HG03064 (cell line): ENCODE measurements around the gene TNIP2.
"Not testable (repeated sequence)": the region's sequence is repeated elsewhere in the genome, so short reads cannot be mapped to it uniquely, and the experiment has no call there.

Source experiments
- ATAC-seq: cut with Tn5 transposase; IDR thresholded peaks from one replicate; pipeline ENCODE4 v1.9.1; 2021; ENCODE audit warnings: low read depth; ENCODE audit not compliant: unreplicated experiment

The TNIP2 gene

GRCh38 chr4:2780643-2781042, 24.5 kb upstream of the TNIP2 start:
- not testable (repeated sequence) for ATAC-seq

- no peak for ATAC-seq
Observed at GRCh38 chr4:2771264-2771663, 15.1 kb upstream of the TNIP2 start.

GRCh38 chr4:2768921-2769336, 12.8 kb upstream of the TNIP2 start:
- ATAC-seq = no peak

DNA sequence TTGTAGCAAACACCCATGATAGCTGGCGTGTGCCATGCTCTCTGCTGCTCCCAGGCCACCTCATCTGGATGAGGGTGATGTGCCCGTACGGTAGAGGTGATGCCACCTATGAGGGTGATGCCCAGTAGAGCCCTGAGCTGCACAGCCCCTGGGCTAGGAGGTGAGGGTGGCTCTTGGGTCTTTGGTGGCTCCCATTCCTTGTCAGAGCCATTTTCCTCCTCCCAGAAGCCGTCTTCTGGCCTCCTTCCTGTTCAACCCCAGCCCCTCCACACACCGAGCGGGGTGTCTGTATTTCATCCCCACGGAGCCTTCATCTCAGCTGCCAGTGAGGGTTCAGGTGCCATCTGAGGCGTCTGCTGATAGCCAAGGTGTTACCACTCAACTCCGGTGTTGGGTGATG, 12.0 kb upstream of the TNIP2 start:
- no peak for ATAC-seq

DNA sequence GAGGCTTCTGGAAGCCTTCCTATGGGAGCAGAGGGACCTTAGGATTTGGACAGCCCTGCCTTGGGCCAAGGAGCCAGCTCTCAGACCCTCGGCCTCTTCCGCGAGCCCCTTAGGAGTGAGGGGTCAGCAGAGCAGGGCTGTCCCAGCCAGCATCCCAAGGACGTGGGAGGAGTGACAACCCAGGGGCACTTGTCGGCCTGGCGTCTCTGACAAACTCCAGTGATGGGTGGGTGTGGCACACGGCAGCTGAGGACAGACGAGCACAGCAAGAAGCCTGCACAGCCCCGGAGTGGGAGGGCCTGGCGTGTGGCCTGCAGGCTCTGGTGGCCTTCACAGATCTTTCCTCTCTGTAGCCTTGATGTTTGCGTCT, 11.6 kb upstream of the TNIP2 start:
- no peak for ATAC-seq

GRCh38 chr4:2767046-2767704, 11.0 kb upstream of the TNIP2 start:
- ATAC-seq = no peak

DNA sequence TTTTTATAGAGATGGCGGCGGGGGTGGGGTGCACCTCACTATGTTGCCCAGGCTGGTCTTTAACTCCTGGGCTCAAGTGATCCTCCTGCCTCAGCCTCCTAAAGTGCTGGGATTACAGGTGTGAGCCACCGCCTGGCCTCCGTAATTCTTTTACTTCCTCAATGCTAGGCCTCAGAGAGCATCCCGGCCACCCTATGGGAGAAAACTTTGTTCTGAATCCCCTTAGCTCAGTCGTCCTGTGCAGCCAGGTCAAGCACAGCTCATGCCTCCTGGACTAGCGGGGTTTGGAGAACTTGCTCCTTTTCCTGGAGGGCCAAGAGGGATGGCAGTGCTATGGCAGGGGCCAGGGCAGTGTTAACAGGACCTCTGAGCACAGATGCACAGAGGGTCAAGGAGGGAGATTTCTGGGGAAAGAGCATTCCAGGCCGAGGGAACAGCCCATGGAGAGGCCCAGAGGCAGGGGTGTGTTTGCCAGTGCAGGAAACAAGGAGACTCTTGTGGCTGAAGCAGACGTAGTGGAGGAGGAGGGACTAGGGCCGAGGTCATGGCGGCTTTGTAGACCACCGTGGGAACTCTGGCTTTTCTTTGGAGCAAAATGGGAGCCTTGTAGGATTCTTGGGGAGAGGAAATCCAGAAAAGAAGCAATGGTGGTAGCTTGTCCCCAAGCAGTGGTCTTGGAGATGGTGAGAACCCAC, 9.8 kb upstream of the TNIP2 start:
- ATAC-seq = no peak

GRCh38 chr4:2763511-2763967, 7.4 kb upstream of the TNIP2 start:
- no peak for ATAC-seq

- not testable (repeated sequence) for ATAC-seq
Observed at GRCh38 chr4:2762486-2763370, 6.6 kb upstream of the TNIP2 start.

- ATAC-seq = no peak
Observed at GRCh38 chr4:2762048-2762447, 5.9 kb upstream of the TNIP2 start.

GRCh38 chr4:2761035-2761923, 5.1 kb upstream of the TNIP2 start:
- no peak for ATAC-seq

- ATAC-seq = no peak
Observed at GRCh38 chr4:2757426-2757825, 1.3 kb upstream of the TNIP2 start.

DNA sequence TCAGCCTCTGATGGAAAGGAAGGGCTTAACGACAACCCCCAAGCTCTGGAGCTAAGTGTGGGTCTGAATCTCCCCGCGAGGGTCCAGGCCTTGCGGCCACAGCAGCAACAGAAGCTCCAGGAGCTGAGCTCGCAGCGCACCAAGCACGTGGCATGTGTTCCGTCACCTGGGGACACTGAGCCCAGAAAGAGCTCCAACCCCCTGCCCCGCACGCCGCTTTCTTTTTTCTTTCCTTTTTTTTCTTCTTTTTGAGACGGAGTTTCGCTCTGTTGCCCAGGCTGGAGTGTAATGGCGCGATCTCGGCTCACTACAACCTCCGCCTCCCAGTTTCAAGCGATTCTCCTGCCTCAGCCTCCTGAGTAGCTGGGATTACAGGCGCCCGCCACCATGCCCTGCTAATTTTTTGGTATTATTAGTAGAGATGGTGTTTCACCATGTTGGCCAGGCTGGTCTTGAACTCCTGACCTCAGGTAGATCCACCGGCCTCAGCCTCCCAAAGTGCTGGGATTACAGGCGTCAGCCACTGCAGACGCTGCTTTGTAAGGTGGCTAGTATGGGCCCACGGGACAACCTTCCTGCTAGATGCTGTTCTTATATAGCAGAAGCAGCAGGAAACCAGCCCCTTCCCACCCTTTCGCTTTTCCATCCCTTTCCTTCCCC, 685 bp upstream of the TNIP2 start:
- no peak for ATAC-seq

DNA sequence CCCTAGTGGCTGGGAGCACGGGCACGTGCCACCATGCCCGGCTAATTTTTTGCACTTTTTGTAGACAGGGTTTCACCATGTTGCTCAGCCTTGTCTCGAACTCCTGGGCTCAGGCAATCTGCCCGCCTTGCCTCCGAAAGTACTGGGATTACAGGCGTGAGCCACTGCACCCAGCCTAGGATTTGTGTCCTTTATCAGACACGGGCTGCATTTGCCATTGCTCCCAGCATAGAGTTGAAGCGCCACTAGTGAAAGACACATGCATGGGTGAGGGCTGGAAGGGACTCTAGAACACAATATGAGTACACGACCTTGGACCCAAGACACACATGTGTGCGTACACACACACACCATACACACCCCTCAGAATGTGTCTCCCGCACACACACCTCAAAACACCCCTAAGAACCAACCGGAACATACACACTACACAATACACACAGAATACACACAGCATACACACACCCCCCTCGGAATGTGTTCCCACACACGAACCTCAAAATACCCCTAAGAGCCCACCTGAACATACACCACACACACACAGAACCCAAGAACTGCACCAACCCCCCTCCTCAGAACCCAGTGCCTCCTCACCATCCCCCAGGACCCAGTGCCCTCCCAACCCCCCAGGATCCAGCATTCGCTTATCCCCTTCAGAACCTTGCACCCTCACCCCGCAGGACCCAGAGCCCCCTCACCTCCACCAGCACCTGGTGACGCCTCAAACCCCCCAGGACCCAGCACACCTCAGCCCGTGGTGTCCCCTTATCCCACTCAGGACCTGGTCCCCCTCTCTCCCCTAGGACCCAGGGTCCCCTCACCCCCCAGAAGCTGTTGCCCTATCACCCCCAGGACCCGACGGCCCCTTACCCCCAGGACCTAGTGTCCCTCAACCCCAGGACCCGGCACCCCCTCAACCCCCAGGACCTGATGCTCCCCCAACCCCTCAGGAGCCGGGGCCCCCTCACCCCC, 1.0 kb downstream of the TNIP2 start:
- ATAC-seq = no peak

- no peak for ATAC-seq
Observed at GRCh38 chr4:2753436-2753835, 2.7 kb downstream of the TNIP2 start.

GRCh38 chr4:2750719-2751605, 5.2 kb downstream of the TNIP2 start:
- no peak for ATAC-seq

DNA sequence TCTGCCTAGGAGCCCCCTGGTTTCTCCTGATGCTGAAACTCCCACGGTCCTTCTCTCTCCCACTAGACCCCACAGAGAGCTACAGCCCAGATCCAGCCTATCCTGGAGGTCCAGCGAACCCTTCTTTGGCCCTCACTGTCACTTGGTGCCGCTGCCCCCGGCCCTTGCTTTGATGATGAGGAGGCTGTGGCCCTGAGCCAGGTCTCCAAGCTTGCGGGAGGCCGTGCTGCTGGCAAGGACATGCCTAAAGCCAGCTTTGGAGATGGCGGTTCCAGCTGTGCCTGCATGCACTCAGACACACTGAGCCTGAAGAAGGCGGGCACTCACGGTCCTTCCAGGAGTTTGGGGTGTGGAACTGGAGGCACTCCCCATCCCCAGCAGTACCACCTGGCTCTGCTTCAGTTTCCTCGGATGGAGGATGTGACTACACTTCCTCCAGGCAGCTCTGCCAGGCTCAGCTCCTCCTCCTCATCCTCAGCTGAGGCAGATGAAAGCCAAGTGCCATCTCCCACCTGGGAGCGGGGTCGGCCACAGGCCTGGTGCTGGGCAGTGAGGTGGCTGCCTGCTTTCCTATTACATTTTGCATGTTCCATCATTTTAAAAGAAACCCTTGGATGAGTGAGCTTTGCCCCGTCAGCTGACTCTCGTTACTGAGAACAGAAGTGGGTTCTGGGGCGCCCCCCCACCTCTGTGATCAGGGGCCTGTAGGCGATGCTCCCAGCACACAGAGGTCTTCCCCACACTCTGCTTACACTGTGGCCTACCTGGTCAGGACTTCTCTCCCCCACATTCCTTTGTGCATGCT, 9.0 kb downstream of the TNIP2 start:
- no peak for ATAC-seq
